Measurements from ENCODE around the gene ZBTB24. TPM values are rescaled to one million over a fixed set of nuclear protein-coding genes. Genes with fewer than 3 reads are reported as not detected.

The ZBTB24 gene
- 5.7 and 7.5 TPM in 2 replicates for total RNA-seq

DNA sequence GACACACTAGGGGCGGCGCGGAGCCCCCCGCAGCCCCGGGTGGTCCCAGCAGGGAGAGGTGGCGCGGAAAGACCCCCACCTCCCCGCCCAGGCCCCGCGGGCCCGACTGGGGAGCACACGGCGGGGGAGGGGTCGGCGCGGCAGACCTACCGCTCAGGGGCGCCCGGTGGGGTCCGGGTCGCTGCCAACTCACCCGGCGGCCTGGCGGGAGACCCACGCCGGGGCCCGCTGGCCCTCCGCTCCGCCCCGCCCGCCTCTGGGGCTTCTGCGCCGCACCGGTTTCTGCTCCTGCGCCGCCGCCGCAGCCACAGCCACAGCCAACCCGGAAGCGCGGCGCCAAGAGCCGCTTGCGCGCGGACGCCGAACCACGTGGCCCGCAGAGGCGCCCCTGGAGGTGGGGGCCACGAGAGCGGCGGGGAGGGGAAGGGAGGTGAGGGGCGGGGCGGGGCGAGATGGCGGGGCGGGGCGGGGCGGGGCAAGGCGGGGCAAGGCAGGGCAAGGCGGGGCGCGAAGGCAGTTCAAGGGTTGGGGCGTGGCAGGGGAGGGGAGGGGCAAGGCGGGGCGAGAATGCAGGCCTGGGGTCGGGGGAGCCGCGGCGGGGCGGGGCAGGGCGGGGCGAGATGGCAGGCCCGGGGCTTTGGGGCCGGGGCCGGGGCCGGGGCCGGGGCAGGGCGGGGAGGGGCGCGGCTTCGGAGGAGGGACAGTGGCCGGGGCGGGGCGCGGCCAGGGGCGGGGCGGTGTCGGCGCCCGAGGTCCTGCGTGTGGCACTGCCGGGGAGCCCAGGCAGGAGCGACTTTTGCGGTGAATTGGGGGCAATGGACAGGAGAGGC, at the start of gene ZBTB24:
ZBTB24 (minus strand) TSS at position 315 of the 830 bp plus-strand sequence. CDS start 1,193 bp downstream, outside the sequence.

DNA sequence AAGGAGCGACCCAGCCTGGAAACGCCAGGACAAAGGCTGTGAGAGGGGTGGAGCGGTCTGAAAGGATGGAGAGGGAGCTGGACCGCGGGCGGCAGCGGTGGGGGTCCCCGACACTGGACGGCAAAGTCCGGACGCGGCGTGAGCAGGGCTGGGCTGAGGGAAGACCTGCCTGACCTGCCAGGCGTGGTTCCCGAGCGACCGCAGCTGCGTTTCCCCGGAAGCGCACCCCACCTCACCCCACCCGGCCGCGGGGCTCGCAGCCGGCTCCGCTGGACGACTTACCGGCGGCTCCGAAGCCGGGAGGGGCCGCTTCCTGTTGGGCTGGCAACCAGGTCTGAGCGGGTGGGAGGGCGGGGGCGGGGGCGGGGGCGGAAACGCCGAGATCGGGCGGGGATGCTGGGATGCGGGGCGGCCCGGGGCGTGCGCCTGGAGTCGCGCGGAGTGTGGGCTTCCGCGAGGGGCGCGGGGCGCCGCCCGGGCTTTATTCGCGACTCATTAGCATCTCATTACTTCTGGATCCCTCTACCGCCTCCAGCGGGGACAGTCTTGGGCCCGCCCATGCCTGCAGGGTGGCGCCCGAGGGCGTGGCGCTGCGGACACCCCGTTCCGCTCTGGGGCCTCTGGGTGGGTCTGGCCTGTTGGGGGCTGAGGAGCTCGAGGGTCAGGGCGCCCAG, 27.4 kb downstream of the ZBTB24 start, which contains the start of gene MICAL1:
MICAL1 (minus strand) TSS at position 336 of the 674 bp plus-strand sequence. CDS start 1,576 bp downstream, outside the sequence.

DNA sequence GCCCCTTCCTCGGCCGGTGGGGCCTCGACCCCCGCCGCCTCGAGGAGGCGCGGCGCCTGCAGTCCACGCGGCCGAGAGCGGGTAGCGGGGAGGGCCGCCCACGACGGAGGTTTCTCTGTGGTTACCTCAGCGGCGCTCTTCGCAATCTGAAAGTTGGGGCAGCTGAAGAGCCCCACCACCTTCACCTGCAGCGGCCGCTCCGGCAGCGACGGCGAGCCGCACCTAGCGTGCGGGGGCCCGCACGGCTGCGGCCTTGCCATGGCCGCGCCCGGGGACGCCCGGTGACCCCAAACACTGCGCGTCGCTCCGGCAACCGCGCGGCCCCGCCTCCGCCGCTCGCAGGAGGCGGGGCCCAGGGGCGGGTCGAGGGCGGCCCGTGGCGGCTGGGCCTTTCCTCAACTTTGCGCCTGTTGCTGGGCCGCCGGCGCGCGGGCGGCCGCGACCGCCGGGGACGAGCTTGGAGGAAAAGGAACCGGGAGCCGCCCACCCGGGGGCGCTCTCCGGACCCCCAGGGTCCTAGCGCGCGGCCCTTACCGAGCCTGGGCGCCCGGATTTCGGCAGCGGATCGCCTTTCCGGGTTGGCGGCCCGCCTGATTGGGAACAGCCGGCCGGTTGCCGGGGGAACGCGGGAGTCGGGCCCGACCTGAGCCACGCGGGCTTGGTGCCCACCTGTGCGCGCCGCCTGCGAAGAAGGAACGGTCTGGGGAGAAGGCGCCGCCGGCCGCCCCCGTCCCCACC, 42.5 kb downstream of the ZBTB24 start, which contains the start of the genes PPIL6 and SMPD2:
PPIL6 (minus strand) TSS at position 298 of the 738 bp plus-strand sequence; CDS start at position 260, 38 bp downstream.
SMPD2 (plus strand) TSS at position 394 of the 738 bp plus-strand sequence. CDS start 398 bp downstream, outside the sequence.

Other genes starting within 250 kb of the ZBTB24 start
- gene CD164, start 100.8 kb downstream of the ZBTB24 start, total RNA-seq, result 200 and 208 TPM in 2 replicates
- gene PPIL6, start 42.6 kb downstream of the ZBTB24 start, total RNA-seq, result 3.9 and 8.1 TPM in 2 replicates
- 8.0 and 9.7 TPM in 2 replicates for gene SMPD2, start 42.5 kb downstream of the ZBTB24 start, total RNA-seq
- gene MICAL1, start 27.4 kb downstream of the ZBTB24 start, total RNA-seq, result 40.8 and 52.2 TPM in 2 replicates
- gene AK9, start 208.0 kb upstream of the ZBTB24 start, total RNA-seq, result 1.7 and 2.8 TPM in 2 replicates
- gene FIG4, start 208.1 kb upstream of the ZBTB24 start, total RNA-seq, result 6.4 and 15.5 TPM in 2 replicates